Measurements from ENCODE around the gene CEP135.

GRCh38 chr4:55921093-55921492 is 27.7 kb upstream of the CEP135 start:
- TF ChIP-seq CTCF (IDR thresholded peaks at IDR 0.05) (no peak), POLR2A (IDR thresholded peaks at IDR 0.05) (no peak)

Measured in Peyer's patch (tissue), 4 donors.